T-helper 9 cell (primary cell): ENCODE results near the gene MSANTD1.

Experiments
- DNase-seq: peaks from one replicate; pipeline ENCODE4 v3.0.0-alpha.2; 2020

Gene MSANTD1

GRCh38 chr4:3304831-3305609 is 56.1 kb downstream of the MSANTD1 start:
- no peak for DNase-seq

DNA sequence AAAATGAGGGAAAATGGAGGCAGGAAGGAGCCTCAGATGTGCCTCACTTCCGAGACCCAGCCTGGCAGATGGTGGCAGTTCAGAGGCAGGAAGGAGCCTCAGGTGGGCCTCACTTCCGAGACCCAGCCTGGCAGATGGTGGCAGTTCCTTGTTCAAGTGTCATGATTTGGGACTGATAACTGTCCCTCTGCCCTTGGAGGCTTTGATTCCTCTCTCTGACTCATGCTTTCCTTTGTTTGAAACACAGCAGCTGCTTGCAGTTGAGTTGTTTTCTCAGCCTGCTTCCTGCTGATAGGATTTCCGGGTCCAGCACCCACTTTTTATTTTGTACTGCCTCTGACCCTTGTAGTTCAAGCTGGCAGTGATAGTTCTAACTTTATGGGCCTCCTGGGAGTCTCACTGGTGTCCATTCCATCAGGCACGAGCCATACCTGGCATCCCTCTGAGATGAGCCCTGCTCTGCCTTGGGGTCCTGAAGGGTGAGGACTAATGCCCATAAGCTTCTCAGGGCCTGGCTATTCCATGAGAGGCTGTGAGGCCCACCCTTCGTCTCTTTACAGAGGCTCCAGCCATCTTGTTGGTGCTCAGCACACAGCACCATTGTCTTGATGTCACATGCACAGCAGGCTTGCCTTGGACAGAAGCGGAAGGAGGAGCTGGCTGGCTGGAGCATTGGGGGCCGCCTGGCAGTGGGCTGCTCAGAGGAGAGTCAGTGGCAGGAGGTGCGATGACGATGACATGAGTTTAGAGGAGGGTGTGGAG is 56.8 kb downstream of the MSANTD1 start:
- no peak for DNase-seq
